ENCODE measurements around the gene AIF1. TPM values are rescaled to one million over a fixed set of nuclear protein-coding genes. Genes with fewer than 3 reads are reported as not detected.

AIF1 gene
- 100 to 1,000 TPM in 2 of 4 donors, 10 to 100 TPM in 2; 30.9 to 177 (median 76.2) TPM for total RNA-seq

- TF ChIP-seq CTCF (IDR thresholded peaks at IDR 0.05; ENCODE audit: low read depth): no peak
These were observed at the start of gene AIF1 for GRCh38 chr6:31614684-31615578. TSS of gene AIF1 (plus strand) at chr6:31615234. CDS start at chr6:31615330, 96 bp downstream.

- TF ChIP-seq CTCF (IDR thresholded peaks at IDR 0.05; ENCODE audit: low read depth): no peak
These were observed 47.3 kb upstream of the AIF1 start for GRCh38 chr6:31567531-31568370.

- TF ChIP-seq CTCF (IDR thresholded peaks at IDR 0.05; ENCODE audit: low read depth): no peak
These were observed 46.5 kb upstream of the AIF1 start for GRCh38 chr6:31568537-31568961.

GRCh38 chr6:31569861-31570536 is 45.0 kb upstream of the AIF1 start:
- no peak for TF ChIP-seq CTCF (IDR thresholded peaks at IDR 0.05; ENCODE audit: low read depth)

GRCh38 chr6:31572041-31572911 is 42.8 kb upstream of the AIF1 start, which contains the start of gene LTA:
TSS of gene LTA (plus strand) at chr6:31572289. CDS start at chr6:31572743, 454 bp downstream.
- no peak for TF ChIP-seq CTCF (IDR thresholded peaks at IDR 0.05; ENCODE audit: low read depth)

- TF ChIP-seq CTCF (IDR thresholded peaks at IDR 0.05; ENCODE audit: low read depth): no peak
These were observed 41.6 kb upstream of the AIF1 start for GRCh38 chr6:31573239-31574105.

Data from subcutaneous adipose tissue (tissue), 4 donors.